CMK (cell line): ENCODE measurements around the gene BTBD10.
A peak's percentile ranks its signal among the peaks of the same experiment; 100 is the strongest.

Experiments
- DNase-seq: peaks from one replicate; pipeline ENCODE4 v3.0.0-alpha.2; 2010; ENCODE audit warnings: low read depth

BTBD10 gene

DNA sequence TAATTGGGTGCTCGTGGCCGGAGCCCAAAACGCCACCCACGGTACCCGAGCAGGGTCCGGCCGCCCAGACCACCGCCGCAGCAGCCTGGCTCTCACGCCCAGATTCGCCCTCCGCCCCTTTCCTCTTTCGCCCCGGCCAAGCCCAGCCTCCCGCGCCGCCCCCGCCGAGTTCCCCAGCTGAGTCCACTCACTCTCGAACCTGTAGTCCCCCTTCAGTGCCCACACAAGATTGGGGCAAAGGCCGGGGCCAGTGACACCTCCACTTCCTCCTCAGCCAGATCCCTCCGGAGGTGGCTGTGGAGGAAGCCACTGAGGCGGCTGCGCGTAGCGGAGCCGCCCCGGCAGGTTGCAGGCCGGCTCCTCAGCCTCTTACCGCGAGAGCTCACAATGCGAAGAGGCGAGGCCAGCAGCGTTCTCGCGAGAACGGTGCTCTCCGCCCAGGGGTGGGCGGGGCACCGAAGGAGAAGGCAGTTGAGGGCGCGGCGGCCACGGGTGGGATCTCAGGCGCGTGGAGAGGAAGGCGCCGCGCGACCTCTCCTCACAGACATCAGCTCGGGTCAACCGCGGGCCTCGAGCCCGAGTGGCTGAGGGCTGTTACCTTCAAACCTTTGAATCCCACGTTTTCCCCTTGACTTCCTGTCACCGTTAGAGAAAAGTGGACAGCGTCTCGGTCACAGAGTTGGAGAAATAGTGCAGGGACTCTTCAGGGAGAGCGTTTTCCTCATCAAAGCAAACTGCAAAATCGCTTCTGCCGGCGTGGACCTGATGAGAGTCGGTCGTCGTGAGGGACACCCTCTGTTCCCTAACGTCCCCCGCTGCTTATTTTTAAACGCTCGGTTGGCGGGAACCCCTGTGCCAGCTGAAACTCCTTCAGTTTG is at the start of gene BTBD10:
Gene BTBD10, minus strand, starts transcription at position 322 of the 878 bp plus-strand sequence. CDS start 18,098 bp downstream, outside the sequence.
- DNase-seq, result peak; percentile 92

- DNase-seq, result no peak
Observed at GRCh38 chr11:13503393-13503792, 40.4 kb upstream of the BTBD10 start.

GRCh38 chr11:13502492-13502891 is 39.5 kb upstream of the BTBD10 start:
- DNase-seq, result no peak

- DNase-seq, result no peak
Observed at GRCh38 chr11:13495929-13496328, 32.9 kb upstream of the BTBD10 start, which contains the start of gene PTH. Gene PTH, minus strand, starts transcription at chr11:13495997. Its CDS starts 3,142 bp downstream, at chr11:13492855.

DNA sequence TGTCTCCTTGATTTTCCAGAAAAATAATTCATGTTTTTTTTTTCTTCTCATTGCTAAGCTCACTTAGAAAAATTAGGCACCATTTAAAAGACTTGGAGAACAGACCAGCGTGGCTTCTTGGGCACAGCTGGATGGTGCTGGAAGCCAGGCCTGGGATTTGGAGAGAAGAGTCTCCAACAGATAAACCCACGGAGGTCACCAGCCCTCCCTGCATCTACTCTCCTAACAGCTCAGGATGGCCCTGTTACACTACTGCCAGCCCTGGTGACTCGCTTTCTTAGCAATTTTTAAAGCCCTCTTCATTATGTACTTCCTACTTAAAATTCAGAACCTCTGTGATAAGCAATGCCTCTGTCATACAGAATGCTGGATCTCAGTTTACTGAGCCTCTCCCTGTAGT is 31.0 kb upstream of the BTBD10 start:
- DNase-seq, result no peak

DNA sequence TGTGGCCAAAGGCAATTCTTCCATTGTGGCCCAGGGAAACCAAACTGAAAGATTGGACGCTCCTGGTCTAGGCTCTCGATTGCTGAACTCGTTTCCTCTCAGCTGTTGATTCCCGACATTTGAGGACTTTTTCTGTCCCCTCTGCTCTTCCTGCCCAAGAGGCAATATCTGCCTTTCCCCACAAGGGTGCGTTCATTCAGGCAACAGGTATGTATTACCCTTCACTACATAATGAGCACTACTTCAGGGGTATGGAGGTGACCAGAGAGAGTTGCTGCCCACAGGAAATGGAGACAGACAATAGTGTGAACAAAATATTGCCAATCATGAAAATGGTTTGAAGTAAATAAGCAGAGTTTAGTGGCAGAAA is 24.6 kb upstream of the BTBD10 start:
- no peak for DNase-seq

- no peak for DNase-seq
Observed at GRCh38 chr11:13486926-13487660, 24.1 kb upstream of the BTBD10 start.

- no peak for DNase-seq
Observed at GRCh38 chr11:13480198-13480597, 17.2 kb upstream of the BTBD10 start.

DNA sequence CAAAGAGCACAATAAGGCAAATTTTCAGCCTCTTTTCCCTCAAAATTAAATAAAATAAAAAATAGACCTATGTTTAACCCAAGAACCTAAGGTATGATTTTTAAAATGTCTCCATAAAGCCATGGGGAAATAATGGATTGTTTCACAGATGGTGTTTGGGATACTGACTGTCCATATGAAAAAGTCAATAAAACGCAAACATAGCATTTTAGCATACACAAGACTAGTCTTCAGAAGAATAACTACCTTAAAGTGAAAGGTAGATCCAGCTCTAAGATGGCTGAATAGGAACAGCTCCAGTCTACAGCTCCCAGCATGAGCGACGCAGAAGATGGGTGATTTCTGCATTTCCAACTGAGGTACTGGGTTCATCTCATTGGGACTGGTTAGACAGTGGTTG is 16.7 kb upstream of the BTBD10 start:
- no peak for DNase-seq

DNA sequence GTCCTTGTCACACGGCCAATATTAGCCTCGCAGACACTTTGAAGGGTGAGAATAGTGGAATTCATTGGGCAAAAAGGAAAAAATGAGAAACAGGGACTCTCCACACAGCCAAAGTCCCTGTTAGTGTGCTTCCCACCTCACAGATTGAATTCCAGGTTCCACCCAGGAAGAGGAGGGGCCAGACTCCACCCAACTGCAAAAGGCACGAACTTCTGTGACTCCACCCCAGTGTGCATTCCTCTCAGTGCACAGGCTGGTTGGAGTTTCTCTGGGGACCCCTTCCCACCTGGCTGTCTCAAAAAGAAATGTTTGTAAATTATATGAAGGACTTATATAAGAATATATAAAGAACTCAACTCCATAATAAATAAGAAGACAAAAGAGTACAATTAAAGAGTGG is 12.1 kb upstream of the BTBD10 start:
- no peak for DNase-seq

DNA sequence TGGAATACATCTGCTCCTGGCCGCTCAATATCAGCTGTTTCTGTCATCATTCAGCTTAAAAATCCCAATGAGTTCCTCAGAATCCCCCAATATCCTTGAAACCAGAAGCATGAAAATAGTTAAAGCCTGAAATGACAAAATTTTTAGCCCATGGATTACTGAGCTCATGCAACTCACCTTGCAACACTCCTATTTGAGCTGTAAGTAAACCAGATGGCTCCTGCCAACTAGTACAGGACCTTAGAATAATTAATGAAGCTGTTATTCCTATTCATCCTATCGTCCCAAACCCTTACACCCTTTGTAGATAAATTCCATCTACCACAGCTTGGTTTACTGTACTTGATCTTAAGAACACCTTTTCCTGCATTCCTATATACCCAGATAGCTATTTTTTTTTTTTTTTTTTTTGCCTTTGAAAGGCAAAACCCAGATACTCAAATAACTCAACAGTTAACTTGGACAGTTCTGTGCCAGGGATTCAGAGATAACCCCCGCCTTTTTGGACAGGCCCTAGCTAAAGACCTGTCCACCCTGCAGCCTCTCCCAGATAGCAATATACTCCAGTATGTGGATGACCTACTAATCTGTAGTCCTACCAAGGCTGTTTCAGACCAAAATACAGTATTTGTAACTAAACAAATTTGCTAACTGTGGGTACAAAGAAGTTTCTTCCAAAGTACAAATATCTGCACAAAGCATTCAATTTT is 10.1 kb upstream of the BTBD10 start:
- DNase-seq, result no peak

GRCh38 chr11:13468750-13469149 is 5.7 kb upstream of the BTBD10 start:
- no peak for DNase-seq

DNA sequence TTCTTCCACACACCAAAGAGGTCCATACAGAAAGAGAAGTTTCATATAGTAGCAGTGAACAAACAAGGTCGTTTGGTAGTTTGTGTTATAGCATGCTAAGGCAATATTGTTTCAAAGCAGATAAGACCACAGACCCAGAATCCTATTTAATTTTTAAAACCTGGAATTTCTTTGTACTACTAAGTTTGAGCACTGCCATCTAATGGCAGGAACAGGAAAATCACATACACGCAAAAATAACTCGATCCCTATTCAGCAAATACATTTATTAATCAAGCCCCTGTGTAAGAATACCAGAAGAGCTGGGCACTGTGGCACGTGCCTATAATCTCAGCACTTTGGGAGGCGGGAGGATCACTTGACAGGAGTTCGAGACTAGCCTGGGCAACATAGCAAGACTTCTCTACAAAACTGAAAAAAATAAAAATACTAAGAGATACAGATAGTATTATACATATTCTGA is 2.9 kb upstream of the BTBD10 start:
- DNase-seq, result no peak

GRCh38 chr11:13463779-13464290 is 813 bp upstream of the BTBD10 start:
- no peak for DNase-seq

GRCh38 chr11:13462311-13462900 is 616 bp downstream of the BTBD10 start:
- no peak for DNase-seq

DNA sequence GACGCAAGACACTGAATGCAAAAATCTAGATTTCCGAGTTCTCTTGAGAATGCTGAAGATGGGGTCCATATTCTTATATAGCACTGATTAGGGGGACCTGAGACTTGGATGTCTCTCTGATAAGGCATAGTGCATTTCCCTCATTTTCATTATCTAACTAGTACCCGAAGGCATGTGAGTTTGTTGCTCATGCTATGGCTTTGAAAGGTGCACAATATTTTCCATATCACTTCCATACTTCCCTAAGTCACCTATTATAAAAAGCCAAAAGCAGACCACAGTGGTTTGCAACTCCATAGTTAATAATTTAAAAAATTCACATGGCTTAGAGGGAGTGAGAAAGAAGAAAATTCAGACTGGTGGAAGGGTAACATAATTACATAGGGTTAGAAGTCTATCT is 1.7 kb downstream of the BTBD10 start:
- DNase-seq, result no peak

GRCh38 chr11:13450832-13451397 is 12.1 kb downstream of the BTBD10 start:
- no peak for DNase-seq

DNA sequence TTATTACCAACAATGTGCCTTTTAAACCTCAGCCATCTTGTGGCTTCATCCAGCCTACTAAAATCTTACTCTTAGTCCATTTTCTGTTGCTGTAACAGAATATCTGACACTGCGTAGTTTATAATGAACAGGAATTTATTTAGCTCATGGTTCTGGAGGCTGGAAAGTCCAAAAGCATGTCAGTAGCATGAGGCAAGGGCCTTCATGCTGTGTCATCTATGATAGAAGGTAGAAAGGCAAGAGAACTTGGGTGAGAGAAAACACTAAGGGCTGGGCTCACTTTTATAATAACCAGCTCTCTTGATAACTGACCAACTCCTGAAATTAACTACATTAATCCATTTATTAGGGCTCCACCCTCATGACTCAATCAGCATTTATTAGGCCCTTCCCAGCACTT is 13.5 kb downstream of the BTBD10 start:
- DNase-seq, result no peak

DNA sequence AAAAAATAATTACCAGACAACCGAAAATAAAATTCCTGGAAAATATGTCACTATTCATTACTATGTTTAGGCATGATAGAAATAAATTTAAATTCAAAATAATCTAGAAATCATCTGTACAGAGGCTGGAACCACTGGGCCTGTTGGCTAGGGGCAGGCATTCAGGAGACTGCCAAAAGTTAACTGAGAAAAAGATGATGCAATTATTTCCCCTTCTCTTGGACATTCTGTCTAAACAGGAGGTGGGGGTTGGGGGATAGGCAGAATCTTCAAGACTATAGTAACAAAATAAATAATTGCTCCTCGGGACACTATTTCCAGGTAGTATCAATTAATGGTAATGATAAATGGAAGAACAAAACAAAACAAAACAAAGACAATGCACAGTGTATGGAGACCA is 14.1 kb downstream of the BTBD10 start:
- no peak for DNase-seq

GRCh38 chr11:13446444-13446843 is 16.6 kb downstream of the BTBD10 start:
- no peak for DNase-seq

GRCh38 chr11:13445588-13445987 is 17.4 kb downstream of the BTBD10 start:
- DNase-seq, result no peak
